Measurements from ENCODE around the gene PLB1. TPM values are rescaled to one million over a fixed set of nuclear protein-coding genes. Genes with fewer than 3 reads are reported as not detected.
A peak's percentile ranks its signal among the peaks of the same experiment; 100 is the strongest.

Gene PLB1
- total RNA-seq, 1 experiment from 2014 or later: 0.40 TPM

- ChIA-PET CTCF (interaction anchor here (0.6 to 2.2 kb wide), 3 partner anchors 26 to 72 kb away, joined by 5 to 9 read pairs (median 7); no protein-coding TSS in a partner anchor), POLR2A (ENCODE audit: unreplicated experiment) (interaction anchor here (0.8 kb wide), 1 partner anchor 159 kb away, joined by 3 read pairs; the partner anchor contains the start of gene PPP1CB)
- TF ChIP-seq CTCF (conservative IDR thresholded peaks at IDR 0.05; ENCODE audit: low read depth, low read length) (no peak), EZH2phosphoT487 (IDR thresholded peaks at IDR 0.05; ENCODE audit: borderline replicate concordance, low read length) (no peak), EZH2 (IDR thresholded peaks at IDR 0.05; ENCODE audit: low read length, unreplicated experiment) (no peak)
- peak overlapping the region; percentile 63 for H3K9ac ChIP-seq (ENCODE audit: low read length)
- H3K4me1 ChIP-seq (ENCODE audit: insufficient read depth, low read length): peaks cover 30% of the 10 kb centered on the region
- DNase-seq: no peak
- no peaks in the 10 kb centered on the region for H3K79me2 ChIP-seq (ENCODE audit: low read length)
- H3K9me2 ChIP-seq (replicated peaks; ENCODE audit: low read length): no peaks in the 10 kb centered on the region
- no peak overlapping the region; the same call in 1 of the 2 replicates for H3K4me2 ChIP-seq (ENCODE audit: low read length)
- BruUV-seq (replicated peaks): no TSS peak
- no peaks in the 10 kb centered on the region for H3K9me3 ChIP-seq (ENCODE audit: low read length)
- intact Hi-C loops (cut with micrococcal nuclease): no loop called here
- no peaks in the 10 kb centered on the region for H3K36me3 ChIP-seq (ENCODE audit: low read depth, low read length)
- no peak overlapping the region for H2AFZ ChIP-seq (ENCODE audit: low read length)
- H3K27me3 ChIP-seq (ENCODE audit: low read length): no peaks in the 10 kb centered on the region
- peak overlapping the region; percentile 72 for H3K27ac ChIP-seq (ENCODE audit: low read length)
- H3K4me3 ChIP-seq (ENCODE audit: low read length): no peak overlapping the region
- no peak for ATAC-seq
- no peaks in the 10 kb centered on the region for H4K20me1 ChIP-seq (ENCODE audit: low read length)
- no peaks in the 10 kb centered on the region for H3F3A ChIP-seq (ENCODE audit: low read length, unreplicated experiment)
These were observed 97.4 kb downstream of the PLB1 start for GRCh38 chr2:28593160-28593755.

GRCh38 chr2:28594000-28594331, 98.1 kb downstream of the PLB1 start:
- POLR2A ChIA-PET (ENCODE audit: unreplicated experiment): interaction anchor here (0.6 to 0.8 kb wide), 4 partner anchors 10 to 158 kb away, joined by 3 to 4 read pairs (median 4); partner anchors contain the start of gene PPP1CB
- BruUV-seq (replicated peaks): TSS peak; percentile 49
- no peaks in the 10 kb centered on the region for H4K20me1 ChIP-seq (ENCODE audit: low read length)
- TF ChIP-seq EZH2phosphoT487 (IDR thresholded peaks at IDR 0.05; ENCODE audit: borderline replicate concordance, low read length) (no peak), EZH2 (IDR thresholded peaks at IDR 0.05; ENCODE audit: low read length, unreplicated experiment) (no peak), CTCF (conservative IDR thresholded peaks at IDR 0.05; ENCODE audit: low read depth, low read length) (no peak)
- ATAC-seq (peak; percentile 12), DNase-seq (no peak)
- H3F3A ChIP-seq (ENCODE audit: low read length, unreplicated experiment): no peaks in the 10 kb centered on the region
- peak overlapping the region; percentile 60 for H2AFZ ChIP-seq (ENCODE audit: low read length)
- no peaks in the 10 kb centered on the region for H3K79me2 ChIP-seq (ENCODE audit: low read length)
- H3K36me3 ChIP-seq (ENCODE audit: low read depth, low read length): no peaks in the 10 kb centered on the region
- H3K9ac ChIP-seq (ENCODE audit: low read length): peak overlapping the region; percentile 63
- H3K4me2 ChIP-seq (ENCODE audit: low read length): peak overlapping the region; percentile 52
- H3K4me1 ChIP-seq (ENCODE audit: insufficient read depth, low read length): peaks cover 30% of the 10 kb centered on the region
- intact Hi-C loops (cut with micrococcal nuclease): loop anchor here (1.0 to 2.0 kb wide), 6 partner anchors 10 to 159 kb away; no protein-coding TSS in a partner anchor
- no peaks in the 10 kb centered on the region for H3K9me3 ChIP-seq (ENCODE audit: low read length)
- peak overlapping the region; percentile 72 for H3K27ac ChIP-seq (ENCODE audit: low read length)
- H3K4me3 ChIP-seq (ENCODE audit: low read length): no peak overlapping the region
- CTCF ChIA-PET: interaction anchor here (0.6 to 2.2 kb wide), 15 partner anchors 9 to 185 kb away, joined by 3 to 30 read pairs (median 9); partner anchors contain the start of gene PPP1CB
- no peaks in the 10 kb centered on the region for H3K9me2 ChIP-seq (replicated peaks; ENCODE audit: low read length)
- H3K27me3 ChIP-seq (ENCODE audit: low read length): no peaks in the 10 kb centered on the region
